ENCODE measurements around the gene CACNA2D2.

The CACNA2D2 gene

DNA sequence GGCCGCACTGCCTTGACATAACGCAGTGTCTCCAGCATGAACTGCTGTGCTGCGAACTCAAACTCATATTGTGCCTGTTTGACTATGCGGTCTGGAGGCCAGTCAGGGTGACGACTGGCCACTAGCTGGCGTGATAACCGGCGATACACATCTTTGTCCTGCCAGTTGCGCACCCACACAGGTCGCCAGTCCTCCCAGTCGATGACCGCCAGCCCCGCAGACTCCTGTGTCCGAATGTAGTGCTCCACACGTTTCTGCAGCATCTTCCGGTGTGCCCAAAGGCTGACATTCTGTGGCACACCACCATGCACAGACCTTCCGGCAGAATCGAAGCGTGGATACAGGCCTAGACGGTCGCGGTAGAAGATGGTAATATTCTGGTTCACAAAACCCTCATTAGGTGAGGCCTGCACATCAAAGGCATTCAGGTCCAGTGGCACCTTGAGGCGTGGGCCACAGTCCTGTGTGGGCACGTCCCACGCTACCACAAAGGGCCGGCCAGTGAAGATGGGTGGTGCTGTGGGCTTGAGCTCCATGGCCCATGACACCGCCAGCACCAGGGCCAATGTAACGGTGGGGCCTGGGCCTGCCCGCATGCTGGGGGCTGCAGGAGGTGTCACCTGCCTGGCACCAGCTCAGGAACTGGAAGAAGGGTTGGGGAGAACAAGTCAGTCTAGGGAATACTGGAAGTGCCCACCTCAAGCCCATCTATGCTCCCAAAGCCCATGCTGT lies 183.4 kb downstream of the CACNA2D2 start:
- H3K4me1 ChIP-seq (ENCODE audit: control insufficient read depth in 5 of 5, insufficient read depth in 5 of 5, low read length in 5 of 5) = peaks cover 31 to 83% (median 73%) of the 10 kb centered on the region in 5 donors
- no peaks in the 10 kb centered on the region for H3K9me3 ChIP-seq (ENCODE audit: control insufficient read depth in 5 of 5, low read length in 5 of 5)
- H3K27me3 ChIP-seq (ENCODE audit: control insufficient read depth in 5 of 5, insufficient read depth in 4 of 5, low read length in 5 of 5) = no peaks in the 10 kb centered on the region
- peak overlapping the region; percentile 76 to 97 (median 81) for H3K4me3 ChIP-seq (ENCODE audit: low read depth in 1 of 5, low read length in 5 of 5)
- H3K27ac ChIP-seq (ENCODE audit: low read depth, low read length) = peak overlapping the region; percentile 86
- peaks cover 0 to 46% (median 44%) of the 10 kb centered on the region in 5 donors for H3K36me3 ChIP-seq (ENCODE audit: control insufficient read depth in 5 of 5, insufficient read depth in 5 of 5, low read length in 5 of 5)
- H3K9ac ChIP-seq (ENCODE audit: low read length in 5 of 5) = peak overlapping the region; percentile 72 to 95 (median 84)

DNA sequence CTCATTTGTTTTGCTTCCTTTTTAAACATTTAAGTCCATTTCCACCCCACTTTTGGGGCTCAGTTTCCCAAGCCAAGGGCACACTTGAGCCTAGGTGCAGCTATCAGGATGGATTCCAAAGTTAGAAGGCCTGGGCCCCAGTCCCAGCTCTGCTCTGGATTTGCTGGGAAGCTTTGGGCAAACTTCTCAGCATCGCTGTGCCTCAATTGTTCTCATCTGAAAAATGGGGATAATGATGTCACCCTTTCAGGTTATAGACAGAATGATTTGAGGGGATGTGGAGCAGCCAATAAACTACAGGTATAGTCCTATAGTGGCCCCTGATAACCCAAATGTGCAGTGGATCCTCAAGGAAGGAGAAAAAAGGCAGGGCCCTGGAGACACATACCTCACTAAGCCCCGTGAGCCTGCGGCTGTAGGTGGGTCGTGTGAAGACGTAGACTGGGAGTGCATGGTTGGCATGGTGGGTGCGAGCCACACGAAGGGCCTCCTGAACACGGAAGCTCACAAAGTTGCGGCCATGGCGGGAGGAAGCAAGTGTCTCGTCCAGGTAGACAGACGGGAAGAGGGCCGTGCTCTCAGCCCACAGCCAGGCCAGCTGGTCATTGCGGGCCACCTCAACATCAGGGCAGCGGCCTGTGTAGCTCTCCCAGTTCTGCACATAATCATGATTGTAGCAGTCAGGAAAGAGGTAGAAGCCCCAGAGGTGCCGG lies 184.1 kb downstream of the CACNA2D2 start:
- Histone ChIP-seq H3K9ac (ENCODE audit: low read length in 5 of 5) (peak overlapping the region in 2 of 5 donors; percentile 10 to 53), H3K4me3 (ENCODE audit: low read depth in 1 of 5, low read length in 5 of 5) (peak overlapping the region; percentile 22 to 95 (median 79)), H3K36me3 (ENCODE audit: control insufficient read depth in 5 of 5, insufficient read depth in 5 of 5, low read length in 5 of 5) (peaks cover 0 to 54% (median 49%) of the 10 kb centered on the region in 5 donors), H3K27ac (ENCODE audit: low read depth, low read length) (no peak overlapping the region), H3K4me1 (ENCODE audit: control insufficient read depth in 5 of 5, insufficient read depth in 5 of 5, low read length in 5 of 5) (peaks cover 28 to 84% (median 73%) of the 10 kb centered on the region in 5 donors), H3K9me3 (ENCODE audit: control insufficient read depth in 5 of 5, low read length in 5 of 5) (no peaks in the 10 kb centered on the region), H3K27me3 (ENCODE audit: control insufficient read depth in 5 of 5, insufficient read depth in 4 of 5, low read length in 5 of 5) (no peaks in the 10 kb centered on the region)

DNA sequence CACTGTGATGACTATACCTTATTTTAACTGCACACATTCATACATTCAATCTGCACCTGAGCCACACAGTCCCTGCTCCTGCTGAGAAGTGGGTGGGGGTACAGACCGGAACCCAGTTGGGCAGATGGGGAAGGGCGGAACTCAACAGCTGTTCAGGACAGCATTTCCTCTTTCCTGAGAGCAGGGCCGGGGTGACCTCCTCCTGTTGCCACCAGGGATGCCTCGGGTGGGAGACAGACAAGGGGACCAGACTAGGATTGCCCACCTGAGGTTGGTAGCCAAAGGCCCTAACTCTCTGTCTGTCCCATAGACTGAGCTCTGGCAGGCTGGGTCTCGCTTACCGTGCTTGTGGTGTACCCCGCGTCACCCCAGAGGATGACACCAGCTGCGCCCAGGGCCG lies 184.8 kb downstream of the CACNA2D2 start:
- Histone ChIP-seq H3K4me1 (ENCODE audit: control insufficient read depth in 5 of 5, insufficient read depth in 5 of 5, low read length in 5 of 5) (peaks cover 26 to 82% (median 71%) of the 10 kb centered on the region in 5 donors), H3K4me3 (ENCODE audit: low read depth in 1 of 5, low read length in 5 of 5) (peak overlapping the region in 4 of 5 donors; percentile 22 to 95 (median 80)), H3K9ac (ENCODE audit: low read length in 5 of 5) (peak overlapping the region in 2 of 5 donors; percentile 10 to 53), H3K9me3 (ENCODE audit: control insufficient read depth in 5 of 5, low read length in 5 of 5) (no peaks in the 10 kb centered on the region), H3K36me3 (ENCODE audit: control insufficient read depth in 5 of 5, insufficient read depth in 5 of 5, low read length in 5 of 5) (peaks cover 0 to 54% (median 49%) of the 10 kb centered on the region in 5 donors), H3K27me3 (ENCODE audit: control insufficient read depth in 5 of 5, insufficient read depth in 4 of 5, low read length in 5 of 5) (no peaks in the 10 kb centered on the region), H3K27ac (ENCODE audit: low read depth, low read length) (no peak overlapping the region)

DNA sequence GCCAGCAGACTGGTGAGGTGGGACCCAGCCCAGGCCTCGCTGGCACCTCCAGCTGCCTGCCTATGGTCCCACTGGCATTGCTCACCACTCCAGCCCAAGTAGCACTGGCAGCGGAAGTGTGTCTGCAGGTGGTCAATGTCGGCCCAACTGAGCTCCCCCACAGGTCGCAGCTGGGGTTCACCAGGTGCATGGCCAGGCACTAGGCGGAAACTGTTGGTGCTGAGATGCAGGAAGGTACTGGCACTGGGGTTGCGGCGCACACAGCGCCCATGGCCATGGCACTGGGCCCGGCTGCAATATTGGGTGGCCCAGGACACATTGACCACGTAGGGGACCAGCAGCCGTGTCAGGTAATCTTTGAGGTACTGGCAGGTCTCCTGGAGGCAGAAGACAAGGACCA lies 185.3 kb downstream of the CACNA2D2 start:
- Histone ChIP-seq H3K27me3 (ENCODE audit: control insufficient read depth in 5 of 5, insufficient read depth in 4 of 5, low read length in 5 of 5) (no peaks in the 10 kb centered on the region), H3K9ac (ENCODE audit: low read length in 5 of 5) (peak overlapping the region in 2 of 5 donors; percentile 28 to 33), H3K27ac (ENCODE audit: low read depth, low read length) (no peak overlapping the region), H3K4me3 (ENCODE audit: low read depth in 1 of 5, low read length in 5 of 5) (peak overlapping the region in 2 of 5 donors; percentile 79 to 81), H3K36me3 (ENCODE audit: control insufficient read depth in 5 of 5, insufficient read depth in 5 of 5, low read length in 5 of 5) (peaks cover 0 to 54% (median 49%) of the 10 kb centered on the region in 5 donors), H3K4me1 (ENCODE audit: control insufficient read depth in 5 of 5, insufficient read depth in 5 of 5, low read length in 5 of 5) (peaks cover 26 to 77% (median 66%) of the 10 kb centered on the region in 5 donors), H3K9me3 (ENCODE audit: control insufficient read depth in 5 of 5, low read length in 5 of 5) (no peaks in the 10 kb centered on the region)

DNA sequence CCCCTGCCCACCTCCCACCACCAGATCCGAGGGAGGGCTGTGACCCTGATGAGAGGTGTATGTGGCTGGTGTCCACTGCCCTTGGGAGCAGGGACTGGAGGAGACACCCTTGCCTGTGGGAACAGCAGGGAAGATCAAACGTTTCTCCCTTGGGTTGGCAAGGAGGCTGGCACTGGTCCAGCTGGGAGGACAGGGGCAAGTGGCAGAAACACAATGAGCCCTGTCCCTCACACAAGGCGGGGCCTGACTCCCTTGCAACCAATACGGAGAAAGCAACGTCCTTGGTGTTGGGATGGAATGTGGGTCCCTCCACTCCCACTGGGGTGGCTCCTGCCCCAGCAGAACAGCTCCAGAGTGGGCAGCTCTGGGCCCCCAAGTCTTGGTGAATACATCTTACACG lies 186.1 kb downstream of the CACNA2D2 start:
- Histone ChIP-seq H3K9ac (ENCODE audit: low read length in 5 of 5) (peak overlapping the region in 1 of 5 donors; percentile 53), H3K36me3 (ENCODE audit: control insufficient read depth in 5 of 5, insufficient read depth in 5 of 5, low read length in 5 of 5) (peaks cover 0 to 54% (median 49%) of the 10 kb centered on the region in 5 donors), H3K27me3 (ENCODE audit: control insufficient read depth in 5 of 5, insufficient read depth in 4 of 5, low read length in 5 of 5) (no peaks in the 10 kb centered on the region), H3K27ac (ENCODE audit: low read depth, low read length) (peak overlapping the region; percentile 23), H3K9me3 (ENCODE audit: control insufficient read depth in 5 of 5, low read length in 5 of 5) (no peaks in the 10 kb centered on the region), H3K4me3 (ENCODE audit: low read depth in 1 of 5, low read length in 5 of 5) (no peak overlapping the region), H3K4me1 (ENCODE audit: control insufficient read depth in 5 of 5, insufficient read depth in 5 of 5, low read length in 5 of 5) (peaks cover 26 to 68% (median 57%) of the 10 kb centered on the region in 5 donors)

DNA sequence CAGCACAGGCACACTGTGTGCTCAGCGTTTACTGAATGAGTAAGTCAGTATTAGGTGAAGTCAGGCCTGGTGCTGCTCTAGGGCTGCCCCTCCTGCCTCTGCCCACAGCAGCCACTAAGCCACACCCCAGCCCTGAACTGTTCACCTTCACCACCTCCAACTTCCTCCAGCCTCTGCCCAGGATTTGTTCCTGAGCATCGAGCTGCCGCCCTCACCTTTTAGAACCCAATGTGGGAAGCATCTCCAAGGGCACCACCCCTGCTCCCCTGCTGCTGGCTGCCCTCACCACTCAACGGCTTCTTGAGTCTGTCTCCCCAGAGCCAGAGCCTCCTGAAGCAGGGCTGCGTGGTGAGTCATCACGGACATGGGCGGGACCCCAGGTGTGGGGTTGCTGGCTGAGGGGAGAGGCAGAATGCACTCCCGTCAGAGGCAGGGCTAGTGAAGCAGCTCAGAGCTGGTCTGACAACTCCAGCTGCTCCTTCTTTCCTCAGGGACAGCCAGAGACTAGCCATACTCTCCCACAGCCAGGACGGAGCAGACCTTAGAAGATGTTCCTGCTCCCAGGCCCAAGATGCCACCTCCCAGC lies 186.7 kb downstream of the CACNA2D2 start:
- Histone ChIP-seq H3K9ac (ENCODE audit: low read length in 5 of 5) (peak overlapping the region in 1 of 5 donors; percentile 53), H3K4me1 (ENCODE audit: control insufficient read depth in 5 of 5, insufficient read depth in 5 of 5, low read length in 5 of 5) (peaks cover 26 to 63% (median 52%) of the 10 kb centered on the region in 5 donors), H3K27me3 (ENCODE audit: control insufficient read depth in 5 of 5, insufficient read depth in 4 of 5, low read length in 5 of 5) (no peaks in the 10 kb centered on the region), H3K4me3 (ENCODE audit: low read depth in 1 of 5, low read length in 5 of 5) (no peak overlapping the region), H3K36me3 (ENCODE audit: control insufficient read depth in 5 of 5, insufficient read depth in 5 of 5, low read length in 5 of 5) (peaks cover 0 to 54% (median 49%) of the 10 kb centered on the region in 5 donors), H3K9me3 (ENCODE audit: control insufficient read depth in 5 of 5, low read length in 5 of 5) (no peaks in the 10 kb centered on the region), H3K27ac (ENCODE audit: low read depth, low read length) (peak overlapping the region; percentile 23)

DNA sequence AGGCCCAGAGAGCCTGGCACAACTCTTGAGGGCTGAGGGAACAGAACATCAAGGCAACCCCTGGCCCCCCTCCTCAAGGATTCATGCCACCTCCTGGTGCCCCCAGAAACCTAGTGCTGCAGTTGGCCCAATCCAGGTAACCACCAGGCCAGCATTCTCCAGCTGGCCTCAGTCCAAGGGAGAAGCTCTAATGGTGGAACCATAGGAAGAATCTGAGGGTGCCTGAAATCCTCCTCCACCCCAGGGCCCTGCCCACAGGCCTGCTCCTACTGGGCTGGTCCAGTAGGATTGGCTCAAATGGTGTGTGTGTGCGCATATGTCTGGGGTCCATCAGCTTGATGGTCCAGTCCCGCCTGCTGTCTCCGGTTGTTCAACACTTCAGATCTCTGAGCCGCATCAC lies 188.6 kb downstream of the CACNA2D2 start:
- Histone ChIP-seq H3K27me3 (ENCODE audit: control insufficient read depth in 5 of 5, insufficient read depth in 4 of 5, low read length in 5 of 5) (no peaks in the 10 kb centered on the region), H3K4me3 (ENCODE audit: low read depth in 1 of 5, low read length in 5 of 5) (no peak overlapping the region), H3K36me3 (ENCODE audit: control insufficient read depth in 5 of 5, insufficient read depth in 5 of 5, low read length in 5 of 5) (peaks cover 0 to 51% (median 47%) of the 10 kb centered on the region in 5 donors), H3K27ac (ENCODE audit: low read depth, low read length) (peak overlapping the region; percentile 25), H3K9me3 (ENCODE audit: control insufficient read depth in 5 of 5, low read length in 5 of 5) (no peaks in the 10 kb centered on the region), H3K9ac (ENCODE audit: low read length in 5 of 5) (no peak overlapping the region), H3K4me1 (ENCODE audit: control insufficient read depth in 5 of 5, insufficient read depth in 5 of 5, low read length in 5 of 5) (peaks cover 20 to 51% (median 42%) of the 10 kb centered on the region in 5 donors)

DNA sequence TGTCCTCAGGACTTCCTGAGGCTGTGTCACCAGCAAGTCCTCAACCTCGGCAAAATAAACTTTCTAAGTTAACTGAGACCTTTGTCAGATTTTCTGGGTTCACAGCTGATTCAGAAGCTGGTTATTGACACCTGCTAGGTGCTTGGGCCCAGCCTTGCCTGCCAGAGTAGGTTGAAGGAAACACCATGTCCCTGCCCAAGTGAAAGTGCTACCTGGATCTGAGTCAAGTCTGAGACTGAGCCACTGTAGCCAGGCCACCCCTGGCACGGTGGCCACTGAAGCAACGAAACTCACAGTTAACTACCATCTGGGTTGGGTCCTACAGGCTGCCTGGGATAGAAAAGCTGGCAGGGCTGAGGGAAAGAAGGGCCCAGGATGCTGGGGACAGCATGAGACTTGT lies 189.1 kb downstream of the CACNA2D2 start:
- Histone ChIP-seq H3K36me3 (ENCODE audit: control insufficient read depth in 5 of 5, insufficient read depth in 5 of 5, low read length in 5 of 5) (peaks cover 0 to 46% (median 42%) of the 10 kb centered on the region in 5 donors), H3K4me1 (ENCODE audit: control insufficient read depth in 5 of 5, insufficient read depth in 5 of 5, low read length in 5 of 5) (peaks cover 16 to 46% (median 37%) of the 10 kb centered on the region in 5 donors), H3K27me3 (ENCODE audit: control insufficient read depth in 5 of 5, insufficient read depth in 4 of 5, low read length in 5 of 5) (no peaks in the 10 kb centered on the region), H3K9ac (ENCODE audit: low read length in 5 of 5) (peak overlapping the region in 1 of 5 donors; percentile 5), H3K9me3 (ENCODE audit: control insufficient read depth in 5 of 5, low read length in 5 of 5) (no peaks in the 10 kb centered on the region), H3K4me3 (ENCODE audit: low read depth in 1 of 5, low read length in 5 of 5) (no peak overlapping the region), H3K27ac (ENCODE audit: low read depth, low read length) (peak overlapping the region; percentile 25)
